Measurements from ENCODE around the gene PLEKHG2. TPM values are rescaled to one million over a fixed set of nuclear protein-coding genes. Genes with fewer than 3 reads are reported as not detected.

PLEKHG2 gene
- total RNA-seq, 1 donor from 2014 or later: 205 TPM

DNA sequence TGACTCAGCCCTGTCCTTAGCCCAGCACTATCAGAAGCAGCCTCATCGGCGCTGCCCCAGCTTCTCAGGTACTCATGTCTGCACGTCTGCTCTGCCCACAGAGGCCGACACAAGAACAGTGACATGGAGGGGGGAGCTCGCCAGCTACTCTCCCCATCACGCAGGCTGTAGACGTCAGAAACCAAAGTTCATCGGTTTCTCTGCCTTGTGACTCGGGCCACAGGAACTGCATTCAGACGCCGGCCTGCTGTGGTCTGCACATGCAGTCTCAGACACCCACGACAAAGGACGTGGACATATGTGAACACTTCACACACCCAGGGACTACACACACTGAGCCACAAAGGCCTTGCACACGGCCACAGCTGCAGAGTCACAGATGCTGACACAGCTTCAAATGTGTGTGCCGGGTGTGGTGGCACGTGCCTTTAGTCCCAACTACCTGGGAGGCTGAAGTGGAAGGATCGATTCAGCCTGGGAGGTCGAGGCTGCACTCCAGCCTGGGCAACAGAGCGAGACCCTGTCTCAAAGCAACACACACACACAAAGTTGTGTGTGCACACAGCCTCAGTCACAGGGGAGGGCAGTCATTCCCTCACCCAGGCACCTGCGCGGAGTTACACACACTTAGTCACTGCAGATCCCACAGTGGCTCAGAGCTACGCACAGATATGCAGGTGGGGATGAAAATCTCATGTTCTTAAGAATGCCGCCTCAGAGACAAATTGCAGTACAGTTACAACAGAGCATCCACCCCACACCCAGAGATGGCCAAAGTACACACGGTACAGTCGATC, 10.7 kb upstream of the PLEKHG2 start:
- Mint-ChIP-seq H3K4me1 (ENCODE audit: low read depth, unreplicated experiment) (peaks cover 20% of the 10 kb centered on the region), H3K27me3 (ENCODE audit: unreplicated experiment) (peaks cover 15% of the 10 kb centered on the region)
- no peak for DNase-seq

DNA sequence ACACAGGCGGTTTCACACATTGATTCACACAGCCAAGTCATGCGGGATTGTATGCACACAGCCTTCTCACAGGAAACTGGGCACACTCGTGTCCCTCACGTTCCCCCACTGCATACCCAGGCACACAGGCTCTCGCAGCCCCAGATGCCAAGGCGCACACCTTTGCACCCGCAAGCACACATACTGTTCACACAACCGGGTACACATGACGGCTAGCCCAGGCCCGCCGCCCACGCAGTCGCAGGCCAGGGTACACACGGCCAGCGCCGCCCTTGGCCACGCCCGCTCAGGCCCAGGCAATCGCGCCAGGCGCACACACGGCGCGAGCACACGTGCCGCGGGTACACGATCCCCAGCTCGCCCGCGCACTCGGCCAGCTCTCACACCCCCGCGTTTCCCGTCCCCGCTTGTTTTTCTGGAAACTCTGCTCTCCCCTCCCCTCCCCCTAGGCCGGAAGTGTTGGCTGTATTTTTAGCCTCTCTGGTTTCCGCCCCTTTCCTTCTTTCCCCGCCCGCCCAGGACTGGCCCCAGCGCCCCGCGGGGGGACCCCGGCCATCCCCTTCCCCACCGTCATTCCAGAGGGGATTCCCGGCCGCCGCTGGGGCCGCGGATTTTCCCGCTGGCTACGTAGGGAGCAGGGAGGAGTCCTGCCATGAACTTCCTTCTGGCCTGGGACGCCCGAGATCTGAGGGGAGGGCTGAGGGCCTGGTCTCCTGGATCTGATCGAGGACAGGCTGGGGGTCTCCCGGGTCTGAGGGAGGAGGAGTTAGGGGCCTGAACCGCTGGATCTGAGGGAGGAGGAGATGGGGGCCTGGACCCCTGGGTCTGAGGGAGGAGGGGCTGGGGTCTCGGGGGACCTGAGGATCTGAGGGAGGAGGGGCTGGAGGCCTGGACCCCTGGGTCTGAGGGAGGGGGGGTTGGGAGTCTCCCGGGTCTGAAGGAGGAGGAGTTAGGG, 9.8 kb upstream of the PLEKHG2 start:
- peak overlapping the region; percentile 82 for H3K4me3 Mint-ChIP-seq (ENCODE audit: unreplicated experiment)
- peaks cover 15% of the 10 kb centered on the region for H3K27me3 Mint-ChIP-seq (ENCODE audit: unreplicated experiment)
- peak; percentile 61 for DNase-seq

More for the DNA sequence above, 10.7 kb upstream of the PLEKHG2 start:
- TF ChIP-seq, protein P1, sequence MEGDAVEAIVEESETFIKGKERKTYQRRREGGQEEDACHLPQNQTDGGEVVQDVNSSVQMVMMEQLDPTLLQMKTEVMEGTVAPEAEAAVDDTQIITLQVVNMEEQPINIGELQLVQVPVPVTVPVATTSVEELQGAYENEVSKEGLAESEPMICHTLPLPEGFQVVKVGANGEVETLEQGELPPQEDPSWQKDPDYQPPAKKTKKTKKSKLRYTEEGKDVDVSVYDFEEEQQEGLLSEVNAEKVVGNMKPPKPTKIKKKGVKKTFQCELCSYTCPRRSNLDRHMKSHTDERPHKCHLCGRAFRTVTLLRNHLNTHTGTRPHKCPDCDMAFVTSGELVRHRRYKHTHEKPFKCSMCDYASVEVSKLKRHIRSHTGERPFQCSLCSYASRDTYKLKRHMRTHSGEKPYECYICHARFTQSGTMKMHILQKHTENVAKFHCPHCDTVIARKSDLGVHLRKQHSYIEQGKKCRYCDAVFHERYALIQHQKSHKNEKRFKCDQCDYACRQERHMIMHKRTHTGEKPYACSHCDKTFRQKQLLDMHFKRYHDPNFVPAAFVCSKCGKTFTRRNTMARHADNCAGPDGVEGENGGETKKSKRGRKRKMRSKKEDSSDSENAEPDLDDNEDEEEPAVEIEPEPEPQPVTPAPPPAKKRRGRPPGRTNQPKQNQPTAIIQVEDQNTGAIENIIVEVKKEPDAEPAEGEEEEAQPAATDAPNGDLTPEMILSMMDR (IDR thresholded peaks at IDR 0.05; ENCODE audit: partially characterized antibody, unreplicated experiment): no peak
- Mint-ChIP-seq H3K27ac (ENCODE audit: unreplicated experiment) (peak overlapping the region; percentile 74), H3K36me3 (ENCODE audit: unreplicated experiment) (no peaks in the 10 kb centered on the region), H3K4me3 (ENCODE audit: unreplicated experiment) (peak overlapping the region; percentile 81), H3K9me3 (ENCODE audit: unreplicated experiment) (peaks cover 19% of the 10 kb centered on the region)

DNA sequence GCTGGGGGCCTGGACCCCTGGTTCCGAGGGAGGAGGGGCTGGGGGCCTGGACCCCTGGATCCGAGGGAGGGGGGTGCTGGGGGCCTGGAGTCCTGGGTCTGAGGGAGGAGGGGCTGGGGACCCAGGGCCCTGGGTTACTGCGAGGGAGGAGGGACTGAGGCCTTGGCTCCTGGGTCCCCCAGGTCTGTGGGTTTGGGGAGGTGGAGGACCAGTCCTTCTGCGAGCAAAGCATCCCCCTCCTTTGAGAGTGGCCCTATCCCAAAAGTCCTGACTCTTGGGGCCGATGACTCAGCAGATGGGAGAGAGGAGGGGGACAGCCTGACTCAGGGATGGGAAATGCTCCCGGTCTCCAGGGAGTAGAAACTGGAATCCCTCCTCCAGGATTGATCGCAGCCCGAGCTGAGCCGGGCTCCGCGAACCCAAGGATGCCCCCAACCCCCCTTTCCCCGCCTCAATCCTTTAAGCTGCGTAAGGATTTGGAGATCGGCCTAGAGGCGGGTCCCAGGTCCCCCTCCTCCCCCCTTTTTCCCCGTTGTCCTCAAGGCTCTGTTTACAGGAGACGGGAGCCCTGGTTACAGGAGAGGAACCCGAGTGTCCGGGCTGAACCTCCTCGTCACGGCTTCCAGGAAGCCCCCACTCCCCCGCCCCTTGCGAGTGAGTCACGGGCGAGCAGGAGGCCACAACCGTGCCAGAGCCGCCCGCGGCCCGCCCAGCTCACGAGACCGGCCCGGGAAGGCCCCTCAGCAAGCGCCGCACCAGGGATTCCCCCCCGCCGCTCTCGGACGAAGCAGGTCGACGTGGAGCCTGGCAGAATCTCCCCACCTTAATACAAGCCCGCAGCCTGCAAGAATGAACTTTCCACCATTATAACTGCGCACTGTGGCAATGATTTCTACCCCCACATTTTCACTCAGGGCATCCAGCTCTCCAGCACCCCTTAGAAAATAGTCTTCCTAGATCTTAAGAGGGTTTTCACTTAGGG, 8.8 kb upstream of the PLEKHG2 start:
- Mint-ChIP-seq H3K27ac (ENCODE audit: unreplicated experiment) (peak overlapping the region; percentile 89), H3K27me3 (ENCODE audit: unreplicated experiment) (peaks cover 13% of the 10 kb centered on the region), H3K36me3 (ENCODE audit: unreplicated experiment) (no peaks in the 10 kb centered on the region), H3K9me3 (ENCODE audit: unreplicated experiment) (peaks cover 19% of the 10 kb centered on the region), H3K4me1 (ENCODE audit: low read depth, unreplicated experiment) (peaks cover 21% of the 10 kb centered on the region), H3K4me3 (ENCODE audit: unreplicated experiment) (peak overlapping the region; percentile 78)
- DNase-seq: peak; percentile 60
- TF ChIP-seq, protein P1 (IDR thresholded peaks at IDR 0.05; ENCODE audit: partially characterized antibody, unreplicated experiment): no peak

More for the DNA sequence above, 9.8 kb upstream of the PLEKHG2 start:
- H3K9me3 Mint-ChIP-seq (ENCODE audit: unreplicated experiment): peaks cover 19% of the 10 kb centered on the region
- H3K4me1 Mint-ChIP-seq (ENCODE audit: low read depth, unreplicated experiment): peaks cover 20% of the 10 kb centered on the region
- H3K36me3 Mint-ChIP-seq (ENCODE audit: unreplicated experiment): no peaks in the 10 kb centered on the region
- TF ChIP-seq, protein P1 (IDR thresholded peaks at IDR 0.05; ENCODE audit: partially characterized antibody, unreplicated experiment): no peak
- H3K27ac Mint-ChIP-seq (ENCODE audit: unreplicated experiment): peak overlapping the region; percentile 74

DNA sequence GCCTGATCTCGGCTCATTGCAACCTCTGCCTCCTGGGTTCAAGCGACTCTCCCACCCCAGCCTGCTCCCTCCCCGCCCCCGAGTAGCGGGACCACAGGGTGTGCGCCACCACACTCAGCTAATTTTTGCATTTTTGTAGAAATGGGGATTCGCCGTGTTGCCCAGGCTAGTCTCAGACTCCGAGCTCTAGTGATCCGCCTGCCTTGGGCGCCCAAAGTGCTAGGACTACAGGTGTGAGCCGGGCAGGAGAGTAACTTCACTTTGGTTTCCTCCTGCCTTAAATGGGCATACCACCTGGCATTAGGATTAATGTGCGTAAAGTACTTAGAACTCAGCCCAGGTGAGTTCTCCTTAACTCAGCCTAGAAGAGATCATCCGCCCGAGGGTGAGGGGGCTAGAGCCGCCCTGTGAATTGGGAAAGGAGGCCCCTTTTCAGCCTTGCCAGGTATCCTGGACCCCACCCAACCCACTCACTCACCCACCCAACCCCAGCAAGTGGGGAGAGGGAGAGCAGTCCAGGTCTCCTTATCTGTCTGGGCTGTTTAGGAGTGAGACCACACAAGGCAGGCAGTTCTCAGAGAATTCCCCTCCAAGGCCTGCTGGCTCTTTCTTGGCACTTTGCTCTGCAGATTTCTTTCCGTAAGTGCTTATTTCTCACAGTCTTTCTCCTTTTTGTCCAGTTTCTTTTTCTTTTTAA, 7.1 kb upstream of the PLEKHG2 start:
- peaks cover 19% of the 10 kb centered on the region for H3K9me3 Mint-ChIP-seq (ENCODE audit: unreplicated experiment)
- DNase-seq: no peak
- peak overlapping the region; percentile 91 for H3K4me3 Mint-ChIP-seq (ENCODE audit: unreplicated experiment)
- H3K4me1 Mint-ChIP-seq (ENCODE audit: low read depth, unreplicated experiment): peaks cover 25% of the 10 kb centered on the region
- H3K27ac Mint-ChIP-seq (ENCODE audit: unreplicated experiment): no peak overlapping the region
- no peaks in the 10 kb centered on the region for H3K36me3 Mint-ChIP-seq (ENCODE audit: unreplicated experiment)
- peaks cover 10% of the 10 kb centered on the region for H3K27me3 Mint-ChIP-seq (ENCODE audit: unreplicated experiment)
- TF ChIP-seq, protein P1 (IDR thresholded peaks at IDR 0.05; ENCODE audit: partially characterized antibody, unreplicated experiment): no peak
